Islet precursor cell (in vitro differentiated cells): ENCODE measurements around the gene FIGN.
A peak's percentile ranks its signal among the peaks of the same experiment; 100 is the strongest.

ENCODE experiments used
- DNase-seq: peaks from one replicate; pipeline ENCODE4 v3.0.0-alpha.2; 2018

FIGN gene

DNA sequence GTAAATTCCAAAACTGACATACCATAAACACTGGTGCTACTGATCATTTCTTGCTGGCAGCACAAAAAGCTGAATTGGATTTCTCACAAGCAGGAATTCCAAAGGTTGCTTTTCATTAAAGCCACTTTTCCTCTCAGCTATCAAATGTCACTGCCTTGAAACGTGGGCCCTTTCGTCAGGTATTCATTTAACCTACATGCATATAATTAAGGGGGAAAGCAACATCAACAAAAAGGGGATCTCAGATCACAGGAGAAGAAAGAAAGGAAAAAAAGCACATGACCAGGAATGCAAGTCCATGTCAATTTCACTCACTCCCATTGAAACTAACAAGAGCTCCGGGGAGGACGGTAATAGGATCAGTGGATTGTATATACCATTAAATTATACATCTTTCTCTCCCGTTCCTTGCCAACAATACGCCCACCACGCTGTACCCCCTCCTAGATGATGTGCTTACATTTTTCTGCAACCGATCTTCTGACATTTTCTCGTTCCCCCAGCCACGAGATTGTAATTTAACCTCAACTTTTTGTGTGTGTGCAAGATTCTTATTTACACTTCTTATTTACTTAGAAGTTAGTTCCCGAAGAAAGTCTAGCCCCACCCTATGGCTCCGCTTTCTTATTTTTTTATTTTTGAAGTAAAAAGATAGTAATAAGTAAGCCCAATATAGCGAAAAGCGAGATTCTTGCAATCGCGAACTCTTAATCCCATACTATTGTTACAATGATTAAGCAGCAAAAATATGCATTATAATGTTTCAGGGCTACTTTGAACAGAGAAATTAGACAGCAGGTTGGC lies 725 bp downstream of the FIGN start:
- DNase-seq = peak; percentile 51

DNA sequence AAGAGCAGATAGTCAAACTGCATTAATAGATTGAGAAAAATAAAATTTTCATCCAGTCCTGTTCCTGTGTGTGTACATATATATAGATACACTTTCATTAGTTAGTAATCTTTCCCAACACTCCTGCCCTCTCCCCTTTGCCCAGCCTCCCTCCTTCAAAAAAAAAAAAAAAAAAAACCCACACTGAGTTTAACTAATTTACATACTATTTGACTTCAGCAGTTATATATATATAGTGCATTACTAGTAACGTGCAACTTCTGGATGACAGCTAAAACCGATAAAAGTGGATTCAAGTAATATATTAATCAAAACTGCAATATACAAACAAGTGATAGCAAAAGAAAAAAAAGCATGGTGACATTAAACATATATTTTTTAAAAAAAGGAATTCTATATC lies 1.4 kb downstream of the FIGN start:
- DNase-seq = no peak

DNA sequence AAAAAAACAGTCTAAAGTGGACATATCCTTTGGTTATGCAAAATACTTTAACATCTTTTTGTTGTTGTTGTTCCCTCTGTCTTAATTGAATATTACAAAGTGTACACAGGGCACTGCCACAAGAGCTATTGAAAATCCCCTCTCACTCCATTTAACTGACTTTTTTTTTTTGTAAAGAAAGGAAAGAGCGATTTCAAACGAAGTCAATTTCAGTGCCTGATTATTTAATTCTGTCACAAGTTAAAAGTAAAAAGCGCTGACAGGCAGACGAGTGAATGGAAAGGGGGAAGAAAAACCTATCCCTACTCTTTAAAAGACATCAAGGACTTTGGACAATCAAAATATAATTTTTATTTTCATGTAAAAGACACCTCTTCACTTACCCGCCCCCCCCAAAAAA lies 1.9 kb downstream of the FIGN start:
- no peak for DNase-seq

DNA sequence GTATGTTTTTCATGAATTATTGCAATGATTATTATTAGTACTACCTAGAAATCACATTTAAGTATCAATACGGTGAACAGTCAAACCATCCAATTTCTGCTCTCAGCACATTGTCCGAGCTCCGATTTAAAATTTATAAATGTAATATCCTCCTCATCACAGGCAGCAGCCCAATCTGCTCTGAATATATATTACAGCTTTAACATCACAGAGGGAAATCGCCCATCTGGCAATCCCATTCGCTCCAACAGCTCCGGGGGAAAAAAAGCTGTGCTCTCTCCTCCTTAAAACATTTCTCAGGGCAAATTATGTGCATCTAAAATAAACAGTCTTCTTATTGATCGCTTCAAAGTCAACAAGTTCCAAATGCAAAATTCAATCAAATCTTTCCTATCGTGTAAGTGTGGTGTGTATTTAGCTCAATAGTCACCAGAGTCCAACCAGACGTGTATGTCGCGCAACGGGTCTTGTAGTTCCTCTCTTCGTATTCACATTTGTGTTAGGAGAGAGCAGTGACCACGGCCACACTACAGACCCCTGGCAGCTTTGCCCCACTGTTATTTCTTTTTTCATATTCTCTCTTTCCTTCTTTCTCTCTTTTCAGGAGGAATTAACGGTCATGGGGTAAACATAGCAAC lies 2.4 kb downstream of the FIGN start:
- DNase-seq = peak; percentile 57

DNA sequence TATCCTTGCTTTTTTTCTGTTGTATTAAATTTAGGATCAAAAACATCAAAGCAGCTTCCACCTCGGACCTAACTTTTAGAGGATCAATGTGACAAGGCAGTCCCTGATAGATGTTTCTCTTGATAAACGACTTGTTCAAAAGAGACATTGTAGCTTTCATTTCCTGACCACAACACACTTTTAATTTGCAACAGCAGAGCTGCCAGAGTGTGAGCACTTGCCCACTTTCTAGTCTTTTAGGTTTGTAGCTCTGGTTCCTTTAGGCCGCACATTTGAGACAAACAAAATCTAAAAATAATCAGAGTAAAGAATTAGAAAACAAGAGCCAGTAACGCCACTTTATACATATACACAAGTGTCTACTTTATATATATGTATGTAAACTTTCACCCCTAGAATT lies 3.1 kb downstream of the FIGN start:
- no peak for DNase-seq

DNA sequence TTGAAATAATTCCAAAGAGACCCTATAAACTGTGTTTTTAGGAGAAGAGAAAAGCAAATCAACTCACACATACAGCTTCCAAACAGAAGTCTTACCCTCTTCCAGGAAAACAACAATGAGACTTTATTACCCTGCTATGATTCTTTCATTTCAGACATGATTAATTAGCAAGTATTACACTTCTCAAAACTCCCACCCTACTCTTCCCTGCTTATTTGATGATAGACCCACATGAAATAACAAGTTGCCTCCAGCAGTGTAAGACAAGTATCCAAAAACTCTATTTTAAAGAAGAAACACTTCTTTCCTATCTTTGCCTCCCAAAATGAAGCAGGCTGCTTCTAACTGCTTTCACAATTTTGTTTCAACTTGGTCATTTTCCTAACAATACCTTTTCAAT lies 4.1 kb downstream of the FIGN start:
- no peak for DNase-seq

DNA sequence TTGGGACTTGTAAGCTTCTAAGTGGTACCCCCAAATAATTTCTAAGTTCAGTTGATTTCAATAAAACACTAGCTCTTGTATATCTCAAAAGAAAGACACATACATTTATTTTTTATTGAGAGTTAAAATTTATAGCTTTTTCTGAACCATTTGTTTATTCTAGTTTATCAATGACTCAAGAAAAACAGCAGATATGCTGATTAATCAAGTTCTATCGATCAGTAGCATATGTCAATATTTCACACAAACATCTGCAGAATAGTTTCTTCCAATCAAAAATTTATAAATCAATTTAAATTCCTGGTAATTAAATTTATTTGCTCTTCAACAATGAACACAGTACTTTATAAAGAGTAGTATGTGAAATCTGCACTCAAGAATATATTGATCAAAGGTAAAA lies 5.3 kb downstream of the FIGN start:
- no peak for DNase-seq

DNA sequence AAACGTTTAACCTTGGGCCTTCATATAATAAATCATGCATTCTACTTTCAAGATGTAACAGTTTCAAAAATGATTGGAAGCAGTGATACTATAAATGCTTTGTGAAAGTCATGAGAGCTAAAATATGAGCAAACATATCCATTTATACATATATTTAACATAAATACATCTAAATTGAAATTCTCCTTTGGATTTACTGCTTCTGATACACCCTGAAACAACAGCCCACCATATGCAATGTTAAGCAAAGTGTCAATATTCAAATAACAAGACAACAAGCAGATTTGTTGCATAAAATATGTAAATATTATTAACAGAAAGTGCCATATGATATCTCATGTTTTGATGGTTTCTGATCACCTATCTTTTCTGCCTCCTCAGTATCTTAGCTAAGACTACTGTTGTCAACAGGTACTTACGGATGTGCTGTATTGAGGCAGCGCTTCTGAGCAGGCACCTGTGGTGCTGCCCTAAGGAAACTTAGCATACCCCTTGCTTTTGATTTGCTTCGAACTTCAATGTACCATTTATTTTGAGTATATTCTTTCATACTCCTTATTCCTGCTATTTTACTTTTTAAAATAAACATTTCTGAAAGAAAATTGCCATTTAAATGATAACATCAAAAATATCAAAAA lies 6.1 kb downstream of the FIGN start:
- DNase-seq = no peak

DNA sequence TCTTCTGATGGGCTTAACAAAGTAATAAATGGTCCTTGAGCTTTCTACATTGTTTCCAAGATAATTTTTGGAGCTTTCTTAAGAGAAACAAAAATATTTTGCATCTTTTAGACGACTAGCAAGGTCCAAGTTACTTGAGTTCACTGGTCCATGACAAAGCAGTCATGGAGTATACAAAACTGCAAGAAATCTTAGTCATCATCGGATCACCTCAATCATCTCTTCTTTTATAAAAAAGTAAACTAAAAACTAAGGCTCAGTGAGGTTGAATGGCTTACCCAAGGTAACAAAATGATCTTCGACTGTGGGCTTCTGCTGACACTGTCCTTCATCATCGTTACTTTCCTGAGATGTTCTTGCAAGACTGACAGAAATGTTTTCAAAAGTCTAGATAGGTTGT lies 11.9 kb downstream of the FIGN start:
- no peak for DNase-seq

DNA sequence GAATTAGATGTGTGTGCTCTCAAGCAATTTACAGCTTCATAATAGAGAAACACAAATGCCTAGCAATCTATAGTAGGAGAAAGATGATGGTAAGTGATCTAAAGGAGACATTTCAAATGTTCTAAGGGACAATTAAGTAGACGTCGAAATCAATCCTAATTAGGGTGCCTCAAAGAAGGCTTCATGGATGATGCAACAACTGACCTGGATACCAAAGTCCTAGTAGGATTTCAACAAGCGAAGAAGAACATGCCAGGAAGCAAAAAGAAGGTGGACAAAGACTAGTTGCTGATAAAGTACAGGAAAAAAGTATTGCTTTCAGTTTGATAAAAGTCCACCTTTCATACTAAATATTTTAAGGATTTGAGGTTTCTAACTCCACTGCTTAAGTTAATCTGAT lies 12.5 kb downstream of the FIGN start:
- no peak for DNase-seq

DNA sequence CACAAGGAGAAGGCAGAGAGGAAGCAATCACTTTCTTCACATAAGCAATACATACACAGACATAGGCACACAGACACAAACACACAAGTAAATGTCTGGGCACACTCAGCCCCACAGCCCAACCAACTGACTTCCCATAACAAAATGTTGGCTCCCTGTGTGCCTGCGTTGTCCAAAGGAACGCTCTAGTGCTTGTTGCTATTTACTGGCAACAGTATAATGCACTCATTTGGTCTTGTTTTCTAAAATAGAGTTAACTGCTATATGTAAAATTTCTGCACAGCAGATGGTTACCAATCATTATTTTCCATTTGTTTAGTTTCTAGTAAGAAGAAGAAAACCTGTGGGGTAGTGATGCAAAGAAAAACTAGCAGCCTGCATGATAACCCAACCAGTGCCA lies 16.5 kb downstream of the FIGN start:
- no peak for DNase-seq

DNA sequence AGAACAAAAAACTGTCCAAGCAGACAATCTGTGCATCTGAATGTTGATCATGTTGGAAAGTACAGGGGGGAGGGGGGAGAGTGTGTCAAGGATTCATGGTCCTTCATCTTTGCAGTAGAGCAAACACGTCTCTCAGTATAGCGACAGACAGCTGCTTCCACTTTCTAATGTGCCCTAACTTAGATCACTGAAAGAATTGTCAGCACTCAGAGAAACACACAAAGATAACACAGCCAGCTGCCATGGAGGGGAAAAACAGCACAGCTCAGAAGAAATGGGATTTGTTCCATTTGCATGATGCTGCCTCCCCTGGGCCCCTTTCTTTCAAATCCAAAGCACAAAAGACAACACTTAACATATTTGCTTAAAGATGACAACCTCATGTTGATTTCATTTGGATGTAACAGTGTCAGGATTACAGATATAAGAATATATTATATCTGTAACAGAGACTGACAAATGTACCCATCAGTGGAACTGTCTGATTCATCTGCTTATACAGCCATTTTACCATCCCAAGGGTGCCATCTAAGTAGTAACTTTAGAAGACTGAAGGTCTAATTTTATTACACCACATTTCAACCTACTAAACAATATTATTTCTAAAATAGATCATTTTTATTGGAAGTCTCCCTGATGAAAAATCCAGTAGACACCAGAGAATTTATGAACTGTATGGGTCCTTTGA lies 17.7 kb downstream of the FIGN start:
- DNase-seq = no peak

DNA sequence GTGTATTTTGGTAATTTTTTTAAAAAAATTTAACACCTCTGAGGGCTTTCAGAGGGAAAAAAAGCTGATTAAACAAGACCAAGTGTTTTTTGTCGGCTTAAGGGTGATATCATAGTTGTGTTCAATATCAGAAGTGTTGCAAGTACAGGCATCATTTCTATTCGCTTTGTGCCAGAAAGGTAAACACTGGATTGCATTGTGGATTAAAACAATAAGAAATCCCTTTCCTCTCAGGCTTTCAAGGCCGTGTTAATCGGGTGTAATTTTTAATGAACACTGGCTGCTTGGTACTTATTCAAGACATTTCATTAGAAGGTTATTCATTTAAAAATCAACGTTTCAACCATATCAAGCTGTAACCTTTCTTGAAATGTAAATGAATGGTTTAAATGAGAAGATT lies 18.3 kb downstream of the FIGN start:
- no peak for DNase-seq

DNA sequence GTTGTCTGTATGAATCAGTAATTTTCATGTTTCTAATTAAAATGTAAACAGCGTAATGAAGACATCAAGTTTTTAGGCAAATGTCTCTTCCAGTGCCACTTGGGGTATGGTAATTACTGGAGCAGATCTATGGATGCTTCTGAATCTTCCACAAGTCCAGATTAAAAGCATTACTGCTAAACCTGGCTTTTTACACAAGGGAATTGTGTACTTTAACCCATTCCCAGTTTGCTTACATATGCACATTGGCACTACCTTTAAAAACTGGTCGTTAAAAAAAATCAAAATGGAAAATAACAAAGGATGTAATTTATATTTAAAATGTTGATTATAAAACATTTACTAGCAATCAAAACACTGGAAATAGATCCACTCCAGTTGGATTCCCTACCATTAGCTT lies 19.7 kb downstream of the FIGN start:
- DNase-seq = no peak

DNA sequence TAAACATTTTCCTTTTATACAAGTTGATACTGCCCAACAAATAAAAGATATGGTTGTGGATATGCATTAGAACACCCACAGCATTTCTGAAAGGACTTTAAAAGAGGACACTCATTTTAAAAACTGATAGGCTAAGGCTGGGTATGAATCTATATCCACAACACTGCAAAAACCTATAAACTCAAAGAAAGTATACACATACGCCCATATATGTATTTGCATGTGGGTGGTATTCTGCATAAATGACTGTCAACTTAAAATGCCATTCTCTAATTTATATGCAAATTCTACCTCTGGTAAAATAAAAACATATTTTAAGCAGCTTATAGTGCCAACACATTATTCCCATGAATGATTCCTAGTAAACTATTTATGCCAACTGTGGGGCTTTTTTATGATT lies 20.1 kb downstream of the FIGN start:
- no peak for DNase-seq

DNA sequence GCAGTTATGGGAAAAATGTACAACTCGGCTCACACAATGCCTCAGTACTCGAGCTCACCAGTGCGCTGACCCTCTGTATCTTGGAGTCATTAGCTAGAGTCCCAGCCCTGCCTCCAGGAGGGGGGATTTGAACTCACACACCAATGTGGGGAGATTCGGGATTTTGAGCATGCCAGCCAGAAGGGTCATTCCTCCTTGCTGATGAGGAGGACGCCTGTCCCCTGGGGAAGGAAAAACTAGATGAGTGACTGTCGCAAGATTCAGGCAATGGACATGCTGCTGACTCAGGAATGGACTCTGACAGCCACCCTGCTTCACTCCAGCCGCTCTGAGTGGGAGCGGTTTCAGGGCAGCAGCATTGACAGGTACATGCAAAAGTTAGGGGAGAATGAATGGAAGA lies 20.6 kb downstream of the FIGN start:
- DNase-seq = peak; percentile 76

DNA sequence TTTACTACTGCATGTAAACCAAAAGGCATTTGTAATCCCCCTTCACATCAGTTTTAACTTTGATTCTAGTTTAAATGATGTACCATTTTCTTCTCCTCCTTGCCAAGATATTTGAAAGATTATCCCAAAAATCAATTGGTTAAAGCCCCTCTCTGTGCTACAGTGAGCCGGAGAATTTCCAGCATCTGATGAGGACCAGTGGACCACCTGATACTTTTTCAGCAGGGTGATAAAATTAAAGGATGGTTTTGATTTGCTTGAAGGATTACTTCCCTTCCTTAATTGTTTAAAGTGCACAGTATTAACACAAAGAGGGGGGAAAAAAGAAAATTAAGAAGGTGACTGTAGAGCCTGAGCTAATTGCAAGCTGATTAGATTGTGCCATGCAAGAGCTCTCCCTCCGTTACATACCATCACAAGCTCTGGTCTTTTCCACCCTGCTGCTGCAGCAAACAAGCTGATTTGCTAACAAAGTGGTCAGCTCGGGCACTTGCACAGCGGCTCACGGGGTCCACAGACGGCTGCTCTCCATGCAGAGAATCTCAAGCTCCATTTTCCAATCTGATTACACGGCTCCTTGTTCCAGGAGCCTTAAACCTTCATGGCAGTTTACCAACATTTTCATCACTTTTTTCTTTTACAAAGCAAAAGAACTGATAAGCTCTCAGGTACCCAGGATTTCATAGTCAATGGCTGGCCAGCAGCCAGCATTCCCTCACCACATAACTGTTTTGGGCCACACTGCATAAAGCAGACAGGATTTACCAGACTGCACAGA lies 22.1 kb downstream of the FIGN start:
- DNase-seq = peak; percentile 64

DNA sequence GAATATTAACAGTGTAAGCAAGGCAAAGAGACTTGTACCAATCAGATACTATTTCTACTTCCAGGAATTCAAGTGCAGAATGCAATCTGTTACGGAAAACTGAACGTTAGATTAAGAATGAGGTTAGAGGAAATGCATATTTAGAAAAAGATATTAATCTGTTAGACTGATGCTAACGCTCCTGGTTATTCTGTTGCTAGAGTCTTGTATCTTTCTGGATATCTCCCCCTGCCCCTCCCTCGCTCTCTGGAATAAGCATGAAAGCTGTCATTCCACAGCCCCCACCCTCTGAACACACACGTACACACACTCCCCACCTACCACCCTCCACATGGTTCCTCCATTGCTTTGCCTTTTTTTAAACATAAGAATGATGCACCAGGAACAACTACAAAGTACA lies 24.1 kb downstream of the FIGN start:
- DNase-seq = no peak

DNA sequence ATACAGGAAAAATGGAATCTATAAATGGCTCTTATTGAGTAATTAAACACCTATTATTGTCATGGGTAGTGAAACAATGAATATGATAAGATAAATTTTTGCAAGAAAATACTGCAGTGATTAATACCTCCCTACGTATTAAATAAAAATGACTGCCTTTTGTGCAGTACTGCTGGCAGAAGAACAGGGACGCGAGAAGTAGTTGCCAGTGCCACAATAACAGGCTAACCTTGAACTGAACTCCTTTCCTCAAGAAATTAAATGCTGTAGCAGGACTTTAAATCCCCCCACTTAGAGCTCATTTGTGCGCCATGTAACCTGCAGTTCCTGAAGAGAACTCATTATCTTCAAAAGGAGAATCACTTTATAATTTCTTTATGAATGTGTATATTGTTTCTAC lies 24.6 kb downstream of the FIGN start:
- no peak for DNase-seq

DNA sequence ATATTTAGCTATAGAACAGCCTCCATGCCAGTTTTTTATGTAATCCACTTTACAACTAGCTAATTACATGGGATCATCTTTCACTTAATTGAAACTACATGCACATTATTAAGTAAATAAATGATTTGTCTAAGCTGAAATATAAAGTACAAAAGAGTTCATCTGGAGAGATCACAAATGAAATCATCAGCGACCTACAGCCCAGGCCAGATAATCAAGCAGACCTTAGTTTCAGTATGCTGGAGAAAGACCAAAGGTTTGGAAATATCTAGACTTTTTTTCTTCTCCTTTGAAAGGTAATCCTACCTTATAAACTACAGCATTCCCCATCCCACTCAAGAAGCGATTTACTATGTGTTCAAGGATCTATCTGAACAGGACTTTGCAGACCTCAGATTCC lies 26.5 kb downstream of the FIGN start:
- no peak for DNase-seq

DNA sequence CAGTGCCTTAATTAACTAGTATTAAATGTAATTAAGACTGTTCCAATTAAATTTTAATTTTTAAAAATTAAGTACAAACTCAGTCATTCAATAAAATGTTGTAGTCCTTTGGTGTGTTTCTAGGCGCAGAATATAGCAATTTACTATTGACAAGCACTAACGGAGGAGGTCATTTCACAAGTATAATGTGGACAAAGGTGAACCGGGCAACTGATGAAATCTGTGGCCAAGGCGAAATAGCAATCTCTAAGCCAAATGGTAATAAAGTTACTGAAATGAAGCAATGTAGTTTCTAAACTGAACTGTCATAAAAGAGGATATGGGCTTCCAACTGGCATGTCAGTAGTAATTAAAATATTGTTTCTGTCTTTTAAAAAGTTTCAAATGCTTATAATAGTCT lies 27.5 kb downstream of the FIGN start:
- DNase-seq = no peak

DNA sequence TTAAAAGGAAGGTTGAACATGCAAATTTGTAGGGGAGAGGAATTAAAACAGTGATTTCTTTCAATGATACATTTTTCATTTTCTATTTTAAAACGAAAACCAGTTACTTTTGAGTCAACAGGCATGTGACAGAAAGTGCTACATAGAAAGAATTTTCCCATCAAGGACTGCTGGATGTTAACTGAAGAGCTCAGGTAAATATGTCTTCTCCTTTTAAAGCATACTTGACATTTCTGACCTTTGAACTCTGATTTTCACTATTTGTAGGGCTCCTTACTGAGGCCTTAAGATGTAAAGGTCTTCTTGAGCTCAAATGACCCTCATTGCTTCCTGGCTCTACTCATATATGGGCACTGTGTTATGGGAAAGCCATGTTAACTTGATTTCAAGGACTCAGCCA lies 32.4 kb downstream of the FIGN start:
- DNase-seq = no peak
